Measurements from ENCODE around the gene SSBP3.

SSBP3 gene

DNA sequence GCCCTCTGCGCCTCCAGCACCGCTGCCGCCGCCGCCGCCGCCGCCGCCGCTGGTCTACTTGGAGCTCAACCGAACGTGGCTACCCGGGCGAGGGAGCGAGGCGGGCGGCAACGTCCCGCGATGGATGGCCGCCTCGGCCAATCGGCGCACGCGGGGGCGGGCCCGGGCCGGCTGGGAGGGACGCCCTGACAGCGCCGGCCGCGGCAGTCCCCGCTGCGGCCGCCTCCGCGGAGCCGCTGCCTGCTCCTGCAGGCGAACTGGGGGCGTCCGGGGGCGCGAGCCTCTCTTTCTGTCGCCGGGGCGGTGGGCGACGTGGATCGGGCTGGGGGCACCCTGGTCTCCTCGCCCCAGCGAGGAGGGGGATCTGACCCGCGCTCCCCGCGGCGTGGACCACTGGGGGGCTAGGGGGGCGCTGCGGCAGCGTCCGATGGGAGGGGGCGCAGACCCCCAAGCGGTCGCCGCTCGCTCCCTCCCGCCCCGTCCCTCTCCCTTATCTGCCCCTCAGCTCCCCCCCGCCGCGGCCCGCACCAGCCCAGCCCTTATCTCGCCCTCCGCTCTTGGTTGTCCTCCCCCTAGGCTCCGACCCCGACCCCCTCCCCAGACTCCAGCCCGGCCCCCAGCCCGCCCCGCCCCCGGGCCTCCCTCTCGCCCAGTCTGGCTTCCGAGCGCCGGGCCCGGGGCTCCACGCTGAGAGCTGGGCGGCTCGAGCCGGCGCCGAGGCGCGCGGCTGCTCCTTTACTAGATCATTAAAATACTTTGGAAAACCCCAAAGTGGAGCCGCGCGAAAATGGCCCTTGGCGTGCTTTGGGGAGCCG lies at the start of gene SSBP3:
TSS of gene SSBP3 (minus strand) at position 56 of the 815 bp plus-strand sequence.
- TF ChIP-seq CTCF (IDR thresholded peaks at IDR 0.05), result no peak; the same call in 1 of the 2 replicates

- no peak for TF ChIP-seq CTCF (IDR thresholded peaks at IDR 0.05)
Observed at GRCh38 chr1:54453509-54453908, 47.3 kb upstream of the SSBP3 start.

DNA sequence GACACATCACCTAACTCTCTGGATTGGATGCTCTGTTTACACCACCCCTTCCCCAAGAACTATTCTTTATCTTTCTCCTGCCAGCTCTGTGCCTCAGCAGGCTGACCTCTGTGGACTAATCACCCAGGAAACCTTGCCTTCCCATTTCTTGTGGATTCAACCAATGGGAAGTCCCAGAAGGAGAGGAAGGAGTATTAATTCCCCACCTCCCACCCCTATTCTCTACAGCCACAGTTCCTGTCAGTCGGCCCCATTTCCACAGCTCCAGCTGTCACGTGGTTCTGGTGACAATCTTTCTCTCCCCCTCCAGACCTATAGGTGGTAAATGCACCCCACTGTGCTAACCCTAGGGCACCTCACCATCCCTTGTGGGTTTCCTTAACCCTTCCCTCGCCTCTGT lies 46.8 kb upstream of the SSBP3 start:
- TF ChIP-seq CTCF (IDR thresholded peaks at IDR 0.05), result no peak

DNA sequence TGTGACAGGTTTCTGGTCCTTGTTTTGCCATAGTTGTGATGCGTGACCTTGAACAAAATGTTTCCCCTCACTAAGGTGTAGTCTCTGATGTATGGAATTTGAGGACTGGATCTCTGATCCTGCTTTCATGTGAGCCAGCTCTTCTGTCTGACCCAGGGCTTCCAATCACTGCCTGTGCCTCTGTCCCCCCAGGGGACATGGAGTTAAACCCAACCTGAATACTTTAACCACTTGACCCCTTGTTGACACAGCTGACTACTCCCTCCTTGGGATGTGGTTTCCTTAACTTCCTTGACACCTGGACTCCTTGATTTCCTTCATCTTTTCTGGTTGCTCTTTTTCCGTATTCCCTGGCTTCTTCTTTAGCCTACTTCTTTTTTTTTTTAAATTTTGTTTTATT lies 36.0 kb upstream of the SSBP3 start:
- no peak for TF ChIP-seq CTCF (IDR thresholded peaks at IDR 0.05)

- TF ChIP-seq CTCF (IDR thresholded peaks at IDR 0.05), result no peak
Observed at GRCh38 chr1:54439550-54440223, 33.5 kb upstream of the SSBP3 start.

DNA sequence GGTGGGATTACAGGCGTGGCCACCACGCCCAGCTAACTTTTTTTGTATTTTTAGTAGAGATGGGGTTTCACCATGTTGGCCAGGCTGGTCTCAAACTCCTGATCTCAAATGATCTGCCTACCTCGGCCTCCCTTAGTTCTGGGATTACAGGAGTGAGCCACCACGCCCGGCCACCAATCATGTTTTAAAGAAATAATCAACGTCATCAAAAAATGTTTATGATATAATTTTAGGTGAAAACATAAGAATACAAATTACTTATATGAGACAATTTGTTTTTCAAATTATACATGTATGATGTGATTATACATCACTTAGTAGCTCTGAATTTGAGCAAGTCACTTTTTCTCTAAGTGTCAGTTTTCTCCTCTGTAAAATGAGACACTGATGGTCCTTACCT lies 31.6 kb upstream of the SSBP3 start:
- no peak for TF ChIP-seq CTCF (IDR thresholded peaks at IDR 0.05)

- TF ChIP-seq CTCF (IDR thresholded peaks at IDR 0.05), result no peak
Observed at GRCh38 chr1:54436826-54437225, 30.6 kb upstream of the SSBP3 start.

Data from LNCAP (cell line).